Stimulated activated CD8-positive, alpha-beta memory T cell treated with anti-CD3 and anti-CD28 coated beads, Interleukin-4, amount 100 ng/mL, for 4 hours (primary cell): ENCODE results near the gene HELZ.

ENCODE experiments used
- DNase-seq, 2 donors: peaks; one replicate each; pipeline ENCODE4 v3.0.0-alpha.2; 2020; ENCODE audit warnings: low read depth in 2 of 2, low spot score in 1 of 2

The HELZ gene

DNA sequence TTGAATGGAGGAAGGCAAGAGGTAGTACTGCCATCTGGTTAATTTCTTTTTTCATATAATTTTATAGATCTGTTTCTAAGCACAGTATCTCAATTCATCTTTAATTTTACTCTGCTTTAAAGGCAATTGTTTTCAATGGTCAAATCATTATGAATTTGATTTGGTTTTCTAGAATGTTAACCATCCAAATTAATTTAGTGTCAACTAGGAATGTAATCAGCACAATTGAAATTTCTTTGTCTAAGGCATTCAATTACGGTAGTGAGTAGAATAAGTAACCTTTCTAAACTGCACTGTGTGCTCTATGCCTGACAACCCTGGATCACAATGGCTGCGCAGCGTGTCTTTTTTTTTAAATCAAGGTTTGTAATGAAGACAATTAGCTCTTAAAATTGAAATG is 156.4 kb downstream of the HELZ start:
- DNase-seq: no peak

DNA sequence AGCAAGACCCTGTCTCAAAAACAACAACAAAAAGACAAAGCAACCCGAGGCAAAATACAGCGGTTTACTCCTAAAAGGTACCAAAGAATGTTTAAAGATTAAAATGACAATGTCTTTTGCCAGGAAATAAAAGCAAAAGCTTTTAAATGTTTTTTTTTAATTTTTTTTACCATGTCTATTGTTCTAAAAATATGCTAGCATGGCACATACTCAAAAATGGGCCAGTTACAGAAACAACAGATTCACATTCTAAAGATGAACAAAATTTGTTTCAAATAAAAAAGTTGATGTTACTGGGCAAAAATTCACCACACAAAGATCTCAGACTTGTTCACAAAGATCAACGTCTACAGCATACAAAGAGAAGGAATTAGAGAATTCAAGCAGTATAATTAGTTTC is 159.6 kb downstream of the HELZ start:
- DNase-seq: no peak

DNA sequence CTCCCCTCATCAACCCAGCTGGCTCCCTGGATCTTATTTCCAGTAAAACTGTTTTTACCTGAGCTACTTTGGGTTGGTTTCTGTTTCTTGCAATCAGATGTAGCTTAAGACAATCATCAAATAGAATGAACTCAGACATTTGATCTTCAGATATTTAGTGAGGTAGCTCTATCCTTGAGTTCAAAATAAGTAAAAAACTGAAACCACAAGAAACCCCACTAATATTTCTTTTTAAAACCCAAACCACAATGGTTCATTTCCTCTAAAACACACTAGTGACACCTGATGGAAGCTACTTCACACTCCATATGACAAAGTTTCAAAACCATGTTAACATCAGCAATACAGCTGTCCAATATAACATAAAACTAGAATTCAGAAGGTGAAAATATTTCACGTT is 162.9 kb downstream of the HELZ start:
- no peak for DNase-seq

DNA sequence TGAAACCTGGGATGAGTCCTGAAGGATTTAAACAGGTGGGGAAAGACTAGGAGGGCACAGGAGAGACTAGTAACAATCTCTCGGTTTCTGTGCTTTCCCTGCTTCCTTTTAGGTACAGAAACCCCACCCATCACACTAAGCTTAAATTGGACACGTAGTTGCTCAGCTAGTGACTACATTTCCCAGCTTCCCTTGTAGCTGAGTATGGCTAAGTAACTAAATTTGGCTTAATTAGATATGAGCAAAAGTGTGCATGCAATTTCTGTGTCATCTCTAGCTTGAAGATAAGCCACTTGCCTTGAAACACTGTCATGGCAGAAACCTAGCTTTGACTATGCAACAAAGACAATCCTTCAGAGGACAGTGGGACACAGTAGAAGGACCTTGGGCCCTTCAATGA is 164.2 kb downstream of the HELZ start:
- DNase-seq: no peak

DNA sequence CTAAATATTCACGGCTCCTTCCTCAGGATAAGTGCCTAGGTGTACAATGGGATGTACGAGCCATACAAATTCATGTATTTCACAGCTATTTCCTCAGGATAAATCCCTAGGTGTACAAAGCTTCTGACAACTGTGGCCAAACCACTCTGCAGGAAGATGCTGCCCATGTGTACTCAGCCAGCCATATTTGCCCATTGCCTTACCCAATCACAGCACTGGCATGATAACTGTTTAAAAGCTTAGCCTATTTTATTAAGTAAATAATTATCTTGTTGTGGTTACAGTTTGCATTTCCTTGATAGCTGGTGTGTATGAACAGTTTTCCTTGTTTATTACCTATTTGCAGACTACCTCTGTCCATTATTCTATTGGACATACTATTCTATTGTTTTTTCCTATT is 165.5 kb downstream of the HELZ start:
- no peak for DNase-seq

DNA sequence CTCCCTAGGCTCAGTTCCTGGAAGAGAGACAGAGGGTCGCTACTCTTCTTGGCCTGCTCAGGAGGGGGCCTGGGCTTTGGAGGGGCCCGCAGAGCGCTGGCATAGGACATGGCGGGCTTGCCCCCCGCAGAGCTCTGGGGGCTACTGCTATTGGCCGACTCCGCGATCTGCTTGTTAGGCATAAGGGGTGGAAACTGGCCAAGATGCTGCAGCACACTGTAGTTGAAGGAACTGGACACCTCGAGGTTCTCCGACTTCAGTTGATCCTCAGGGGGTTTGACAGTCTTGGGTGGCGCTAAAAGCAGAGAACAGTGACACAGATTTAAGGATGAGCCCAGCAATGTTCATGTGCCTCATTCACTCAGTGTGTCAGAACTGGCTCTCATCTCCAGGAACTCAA is 166.7 kb downstream of the HELZ start:
- no peak for DNase-seq

DNA sequence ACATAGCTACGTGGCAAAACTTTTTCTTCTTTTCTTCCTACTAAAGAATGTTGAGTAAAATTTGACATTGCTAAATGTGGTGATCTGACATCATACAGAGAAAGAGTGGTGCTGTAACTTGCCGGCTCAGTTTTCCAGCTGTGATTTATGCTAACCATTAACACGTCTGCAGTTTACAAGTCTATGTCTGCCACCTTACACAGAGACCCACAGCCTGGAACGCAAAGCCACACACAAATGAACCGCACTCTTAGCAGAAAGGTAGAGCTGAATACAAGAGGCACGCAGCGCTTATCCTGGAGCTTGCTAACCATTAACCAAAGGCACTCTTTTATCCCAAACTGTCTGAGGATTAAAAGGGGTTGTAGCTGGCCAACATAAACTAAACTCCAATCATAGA is 168.7 kb downstream of the HELZ start:
- DNase-seq: no peak

DNA sequence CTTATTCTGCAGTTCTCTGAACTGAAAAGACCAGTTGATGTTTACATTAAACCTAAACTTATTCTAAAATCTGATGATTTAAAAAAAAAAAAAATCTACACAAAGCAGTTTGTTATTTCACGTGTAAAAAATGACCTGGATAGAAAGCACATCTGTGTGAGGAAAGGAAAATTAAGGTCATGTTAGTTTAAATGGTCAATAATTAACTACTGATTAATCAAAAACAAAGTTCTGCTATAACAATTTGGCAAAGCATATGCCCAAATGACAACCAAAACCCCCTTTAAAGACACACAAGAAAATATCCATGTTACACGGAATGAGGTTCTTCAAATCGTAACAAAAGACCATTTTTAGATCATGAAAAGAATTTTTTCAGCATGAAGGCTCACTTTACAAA is 170.2 kb downstream of the HELZ start:
- no peak for DNase-seq

DNA sequence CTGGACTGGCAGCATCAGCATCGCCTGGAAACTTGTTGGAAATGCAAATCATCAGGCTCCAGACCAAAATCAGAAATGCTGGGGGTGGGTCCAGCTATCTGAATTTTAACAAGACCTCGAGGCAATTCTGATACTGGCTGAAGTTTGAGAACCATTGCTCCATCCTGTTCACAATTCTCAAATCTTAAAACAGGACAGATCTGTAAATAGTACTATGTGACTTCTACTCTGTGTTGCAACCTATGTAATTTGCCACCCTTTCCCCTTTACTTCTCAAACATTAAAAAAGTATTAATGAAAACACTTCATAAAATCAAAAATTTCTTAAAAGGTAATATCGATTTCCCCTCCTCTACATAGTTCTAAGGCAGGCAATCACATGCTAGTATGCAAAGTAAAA is 172.1 kb downstream of the HELZ start:
- DNase-seq: no peak

DNA sequence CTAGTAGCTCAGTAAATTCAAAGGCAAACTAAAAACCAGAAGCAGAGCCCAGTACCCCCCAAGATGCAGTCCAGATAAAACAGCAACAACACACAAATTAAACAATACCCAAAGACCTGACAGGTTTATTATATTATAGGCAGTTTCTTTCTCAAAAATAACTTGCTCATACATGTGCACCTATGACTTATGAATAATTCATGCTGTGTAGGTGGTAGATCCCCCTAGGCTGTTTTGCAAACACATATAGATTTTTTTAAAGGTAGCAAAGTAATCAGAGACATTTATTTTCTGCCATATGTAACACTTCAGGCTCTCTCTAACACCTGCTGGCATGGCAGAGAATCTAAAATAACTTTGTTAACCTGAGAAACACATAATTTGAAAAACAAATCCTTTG is 173.4 kb downstream of the HELZ start:
- DNase-seq: no peak

DNA sequence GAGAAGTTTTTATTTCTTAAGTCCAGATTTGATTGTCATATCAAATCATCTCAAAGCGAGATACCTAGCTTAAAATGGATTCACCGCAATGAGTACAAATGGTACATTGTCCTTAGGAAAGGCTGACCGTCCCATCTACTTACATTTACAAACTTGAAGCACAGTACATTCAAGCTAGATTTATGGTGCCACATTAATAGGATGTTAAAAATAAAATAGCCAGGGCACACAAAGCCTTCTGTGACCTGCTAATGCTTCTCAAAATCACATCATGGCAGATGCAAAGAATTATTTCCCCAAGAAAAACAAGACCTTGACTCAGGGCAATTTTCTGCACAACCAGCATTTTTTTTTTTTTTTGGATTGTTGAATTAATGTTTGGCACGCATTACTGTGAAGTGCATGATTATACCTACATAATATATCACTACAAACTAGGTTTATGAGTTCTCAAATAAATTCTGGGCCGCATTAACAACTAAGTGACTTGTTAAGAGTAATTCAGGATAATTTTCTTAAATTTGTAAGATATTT is 175.3 kb downstream of the HELZ start:
- DNase-seq: no peak

DNA sequence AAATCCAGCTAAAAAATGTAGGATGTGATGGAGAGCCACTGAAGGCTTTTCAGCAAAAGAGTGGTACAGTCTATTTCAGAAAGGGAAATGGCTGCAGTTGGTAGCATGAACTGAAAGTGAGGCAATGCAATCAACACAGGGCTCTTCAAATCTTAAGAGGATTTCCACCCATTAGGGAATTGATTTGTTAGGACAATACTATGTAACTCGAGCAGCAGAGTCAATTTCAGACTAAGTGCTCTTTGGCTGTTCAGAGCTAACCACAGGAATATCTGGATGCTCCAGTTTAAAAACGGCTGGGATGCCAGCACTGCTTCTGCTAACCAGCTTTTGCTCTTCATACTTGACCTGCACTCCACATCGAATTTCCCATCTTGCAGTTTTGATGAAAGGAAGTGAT is 176.0 kb downstream of the HELZ start:
- no peak for DNase-seq

DNA sequence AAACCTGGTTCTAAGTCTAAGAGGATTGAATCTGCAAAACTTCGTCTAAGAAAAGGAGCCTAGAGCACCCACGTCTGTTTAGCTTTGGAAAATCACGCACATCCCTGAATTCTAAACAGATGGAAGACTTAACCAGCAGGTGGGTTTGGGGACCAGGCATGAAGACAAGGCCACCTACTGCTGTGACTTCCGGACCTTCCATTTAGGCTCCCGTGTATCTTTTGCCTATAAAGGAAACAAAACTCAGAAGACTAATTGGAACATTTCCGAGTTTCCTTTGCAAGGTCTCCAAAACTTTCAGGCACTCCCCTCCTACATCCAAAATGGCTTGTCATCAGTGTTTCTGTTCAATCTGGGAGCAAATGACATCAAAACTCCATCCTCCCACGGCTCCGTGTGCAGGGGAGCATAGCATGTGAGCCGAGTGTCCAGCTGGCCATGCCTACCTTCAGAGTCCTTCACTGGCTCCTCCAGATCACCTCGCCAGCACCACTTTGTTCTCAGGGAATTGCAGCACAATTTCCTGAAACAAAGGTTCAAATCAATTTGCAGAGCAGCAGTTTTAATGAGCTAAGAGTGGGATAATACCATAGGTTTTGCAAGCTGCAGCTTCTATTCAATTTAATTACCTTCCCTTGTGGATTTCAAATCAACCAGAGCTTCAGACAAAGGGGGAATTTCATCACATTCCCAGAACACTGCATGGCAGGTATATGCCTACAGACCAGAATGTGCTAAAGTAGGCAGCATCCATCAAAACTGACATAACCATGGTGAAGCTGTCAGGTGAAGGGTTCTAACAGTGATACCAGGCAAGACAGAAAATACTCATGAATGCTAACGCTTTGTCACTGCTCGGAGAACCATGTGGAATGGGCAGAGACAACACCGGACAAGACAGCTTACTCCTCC is 177.2 kb downstream of the HELZ start:
- DNase-seq: no peak

DNA sequence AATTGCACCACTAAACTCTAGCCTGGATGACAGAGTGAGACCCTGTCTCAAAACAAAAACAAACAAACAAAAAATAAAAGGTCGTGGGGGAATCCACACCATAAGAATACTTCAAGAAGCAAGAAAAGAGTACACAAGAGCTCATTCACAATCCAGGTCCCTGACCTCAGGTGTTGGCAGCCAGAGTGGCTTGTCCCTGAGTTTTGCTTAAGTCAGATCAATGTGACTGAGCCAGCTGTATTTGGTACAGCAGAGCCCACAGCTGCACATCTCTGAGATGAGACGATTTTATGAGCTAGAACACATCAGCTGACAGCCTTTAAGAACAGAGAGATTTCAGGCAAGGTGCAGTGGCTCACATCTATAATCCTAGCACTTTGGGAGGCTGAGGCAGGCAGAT is 178.3 kb downstream of the HELZ start:
- DNase-seq: no peak

DNA sequence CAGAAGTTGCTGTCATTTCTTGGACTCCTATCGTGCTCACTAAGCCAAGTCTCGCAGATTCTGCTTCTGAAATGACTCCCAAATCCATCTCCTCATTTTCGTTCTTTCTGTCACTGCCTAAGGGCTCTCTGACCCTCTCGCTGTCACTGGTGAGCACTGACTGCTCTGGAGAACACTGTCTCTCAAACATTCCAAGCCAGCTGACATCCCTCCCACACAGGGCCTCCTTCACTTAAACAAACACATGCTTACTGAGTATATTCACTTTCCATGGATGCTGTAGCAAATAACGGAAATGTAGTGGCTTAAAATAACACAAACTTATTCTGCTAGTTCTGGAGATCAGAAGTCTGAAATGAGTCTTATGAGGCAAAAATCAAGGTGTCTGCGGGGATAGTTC is 181.9 kb downstream of the HELZ start:
- DNase-seq: no peak

DNA sequence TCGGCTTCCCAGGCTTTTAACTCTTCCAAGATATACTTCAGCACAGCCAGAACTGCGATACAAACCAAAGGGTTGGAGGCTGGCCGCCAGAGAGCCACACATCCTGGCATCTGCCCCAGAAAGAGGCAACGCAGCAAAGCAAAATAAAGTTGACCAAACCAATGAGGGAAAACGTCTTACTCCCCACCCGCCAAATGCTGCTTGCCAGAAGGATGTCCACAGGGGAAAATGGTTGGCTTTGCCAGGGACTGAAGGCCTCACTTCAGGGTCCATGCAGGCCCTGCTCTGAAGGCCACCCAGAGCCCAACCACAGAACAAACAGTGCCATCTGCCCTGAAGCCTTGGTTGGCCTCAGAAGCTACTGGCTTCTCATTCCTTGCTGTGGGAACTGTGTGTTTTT is 185.6 kb downstream of the HELZ start:
- DNase-seq: no peak

DNA sequence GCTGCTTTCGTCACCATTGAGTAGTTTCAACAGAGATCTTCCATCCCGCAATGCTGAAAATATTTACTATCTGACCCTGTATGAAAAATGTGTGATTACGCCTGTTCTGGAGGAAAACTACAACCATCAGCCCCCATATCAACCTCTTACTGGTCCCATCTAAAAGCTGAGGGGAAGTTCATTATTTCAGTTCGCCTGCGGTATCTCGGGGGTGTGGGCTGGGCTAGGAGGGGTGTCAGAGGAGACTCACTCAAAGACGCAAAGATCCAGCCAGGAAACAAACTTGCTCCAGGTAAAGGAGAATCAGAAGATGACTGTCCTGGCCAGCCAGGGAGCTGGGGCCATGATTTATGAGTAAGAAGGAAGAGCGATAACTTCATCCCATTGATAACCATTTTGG is 187.0 kb downstream of the HELZ start:
- DNase-seq: no peak

DNA sequence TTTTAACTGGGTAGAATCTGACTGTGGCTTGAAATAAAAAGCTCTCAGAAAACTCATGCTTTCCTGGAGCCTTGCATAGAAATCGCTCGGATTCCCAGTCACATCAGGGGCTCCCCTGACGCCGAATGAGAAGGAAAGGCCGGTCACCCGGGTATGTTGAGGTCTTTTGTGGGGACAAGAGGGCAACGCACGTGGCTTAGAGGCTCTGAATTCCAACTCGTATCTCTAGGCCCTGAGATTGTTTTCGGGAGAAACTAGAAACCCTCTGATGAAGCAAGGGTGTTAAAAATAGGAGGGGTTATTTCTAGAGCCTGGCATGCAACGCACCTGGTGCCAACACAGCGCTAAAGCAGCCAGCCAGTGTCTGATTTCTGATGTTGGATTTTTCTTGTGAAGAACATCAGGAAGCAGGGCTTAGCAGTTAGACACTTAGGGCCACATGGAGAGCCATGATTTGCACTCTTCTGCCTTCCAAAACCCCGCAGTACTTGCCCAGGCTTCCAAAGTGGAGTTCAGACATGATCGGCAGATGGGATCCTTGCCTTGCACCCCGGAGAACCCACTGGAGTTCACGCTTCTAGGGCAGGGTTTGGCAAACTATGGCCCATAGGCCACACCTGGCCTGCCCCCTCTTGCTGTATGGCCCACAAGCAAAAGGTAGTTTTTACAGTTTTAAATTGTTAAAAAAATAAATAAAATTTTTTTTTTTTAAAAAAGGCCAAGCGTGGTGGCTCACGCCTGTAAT is 188.1 kb downstream of the HELZ start:
- DNase-seq: no peak

DNA sequence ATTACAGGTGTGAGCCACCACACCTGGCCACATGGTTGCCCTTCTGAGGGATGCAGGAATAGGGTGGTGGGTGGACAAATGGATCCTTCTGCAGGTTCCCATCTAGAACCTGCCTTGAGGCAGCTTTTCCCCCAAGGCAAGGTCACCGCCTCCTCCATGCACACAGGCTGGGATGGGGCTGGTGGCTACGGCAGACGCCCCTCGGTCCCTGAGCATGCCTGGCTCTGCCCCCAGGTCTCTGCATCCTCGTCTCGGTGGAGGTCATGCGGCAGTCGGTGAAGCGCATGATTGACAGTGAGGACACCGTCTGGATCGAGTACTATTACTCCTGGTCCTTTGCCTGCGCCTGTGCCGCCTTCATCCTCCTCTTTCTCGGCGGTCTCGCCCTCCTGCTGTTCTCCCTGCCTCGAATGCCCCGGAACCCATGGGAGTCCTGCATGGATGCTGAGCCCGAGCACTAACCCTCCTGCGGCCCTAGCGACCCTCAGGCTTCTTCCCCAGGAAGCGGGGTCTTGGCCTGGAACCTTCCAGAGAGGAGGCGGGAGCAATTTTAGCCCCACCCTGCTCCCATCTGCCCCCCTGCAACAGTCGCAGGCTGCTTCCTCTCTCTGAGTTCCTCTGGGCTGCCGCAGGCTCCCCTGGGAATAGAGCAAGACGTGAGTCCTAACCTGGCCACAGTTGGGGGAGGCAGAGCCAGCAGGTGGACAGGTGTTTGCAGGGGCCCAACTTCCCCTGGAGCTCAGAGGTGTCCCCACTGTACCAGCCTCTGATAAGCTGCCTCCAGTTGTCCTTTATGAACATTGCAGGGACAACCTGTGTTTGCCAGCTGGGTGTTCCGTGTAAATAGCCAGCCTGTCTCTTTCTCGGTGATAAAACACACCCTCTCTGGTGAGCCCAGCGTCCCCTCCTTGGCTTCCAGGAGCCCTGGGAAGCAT is 188.9 kb downstream of the HELZ start:
- DNase-seq: no peak

DNA sequence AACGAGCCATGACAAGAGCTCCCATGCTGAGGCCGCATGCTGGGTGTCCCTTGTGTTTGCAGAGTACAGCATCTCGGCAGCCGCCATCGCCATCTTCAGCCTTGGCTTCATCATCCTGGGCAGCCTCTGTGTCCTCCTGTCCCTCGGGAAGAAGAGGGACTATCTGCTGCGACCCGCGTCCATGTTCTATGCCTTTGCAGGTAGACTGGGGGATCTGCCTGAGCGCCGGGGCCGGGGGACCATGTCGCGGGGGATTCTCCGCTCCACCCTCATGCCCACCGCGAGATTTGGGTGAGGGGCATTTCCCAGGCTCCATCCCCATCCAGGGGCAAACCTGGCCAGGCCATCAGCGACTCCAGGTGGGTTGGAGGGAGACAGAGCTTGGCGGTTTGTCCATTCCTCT is 190.0 kb downstream of the HELZ start:
- no peak for DNase-seq

DNA sequence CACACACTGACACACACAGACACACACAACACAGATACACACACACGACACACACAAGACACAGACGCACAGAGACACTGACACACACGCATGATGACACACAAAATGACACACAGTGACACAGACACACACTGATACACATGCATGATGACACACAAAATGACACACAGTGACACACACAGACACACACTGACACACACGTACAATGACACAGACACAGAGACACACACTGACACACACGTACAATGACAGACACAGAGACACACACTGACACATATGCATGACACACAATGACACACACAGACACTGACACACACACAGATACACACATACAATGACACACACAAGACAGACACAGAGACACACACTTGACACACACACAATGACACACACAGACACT is 190.4 kb downstream of the HELZ start:
- DNase-seq: no peak
